ENCODE data around the gene ARHGEF25. TPM values are rescaled to one million over a fixed set of nuclear protein-coding genes. Genes with fewer than 3 reads are reported as not detected.
"Not testable (repeated sequence)": the region's sequence is repeated elsewhere in the genome, so short reads cannot be mapped to it uniquely, and the experiment has no call there.

Gene ARHGEF25
- total RNA-seq, 6 donors from 2014 or later, result 6.6 to 78.6 (median 8.2) TPM

DNA sequence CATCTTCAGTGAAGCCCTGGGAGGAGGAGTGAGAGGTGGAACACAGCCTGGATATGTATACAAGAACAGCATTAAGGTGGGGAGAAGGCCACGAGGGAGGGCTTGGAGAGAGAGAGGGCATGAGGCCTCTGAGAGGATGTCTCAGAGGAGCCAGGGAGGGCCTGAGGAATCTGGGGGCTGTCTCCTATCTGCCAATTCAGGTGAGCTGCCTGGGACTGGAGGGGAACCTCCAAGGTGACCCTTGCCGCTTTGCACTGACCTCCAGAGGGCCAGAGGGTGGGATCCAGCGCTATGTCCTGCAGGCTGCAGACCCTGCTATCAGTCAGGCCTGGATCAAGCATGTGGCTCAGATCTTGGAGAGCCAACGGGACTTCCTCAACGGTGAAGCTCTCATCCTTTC is 4.4 kb downstream of the ARHGEF25 start:
- no peak for TF ChIP-seq EP300 (IDR thresholded peaks at IDR 0.05)
- Histone ChIP-seq H3K4me1 (peaks cover 9 to 29% (median 25%) of the 10 kb centered on the region in 4 donors), H3K4me3 (no peak overlapping the region), H3K9me3 (no peaks in the 10 kb centered on the region), H3K36me3 (no peaks in the 10 kb centered on the region), H3K27ac (no peak overlapping the region), H3K27me3 (peaks cover 0 to 33% (median 7%) of the 10 kb centered on the region in 4 donors)
- 86 to 88% methylated on average over 5 of the region's 5 CpGs for WGBS, 2 donors
- ATAC-seq (ENCODE audit: low FRiP score in 2 of 2) (no peak), DNase-seq (no peak)

DNA sequence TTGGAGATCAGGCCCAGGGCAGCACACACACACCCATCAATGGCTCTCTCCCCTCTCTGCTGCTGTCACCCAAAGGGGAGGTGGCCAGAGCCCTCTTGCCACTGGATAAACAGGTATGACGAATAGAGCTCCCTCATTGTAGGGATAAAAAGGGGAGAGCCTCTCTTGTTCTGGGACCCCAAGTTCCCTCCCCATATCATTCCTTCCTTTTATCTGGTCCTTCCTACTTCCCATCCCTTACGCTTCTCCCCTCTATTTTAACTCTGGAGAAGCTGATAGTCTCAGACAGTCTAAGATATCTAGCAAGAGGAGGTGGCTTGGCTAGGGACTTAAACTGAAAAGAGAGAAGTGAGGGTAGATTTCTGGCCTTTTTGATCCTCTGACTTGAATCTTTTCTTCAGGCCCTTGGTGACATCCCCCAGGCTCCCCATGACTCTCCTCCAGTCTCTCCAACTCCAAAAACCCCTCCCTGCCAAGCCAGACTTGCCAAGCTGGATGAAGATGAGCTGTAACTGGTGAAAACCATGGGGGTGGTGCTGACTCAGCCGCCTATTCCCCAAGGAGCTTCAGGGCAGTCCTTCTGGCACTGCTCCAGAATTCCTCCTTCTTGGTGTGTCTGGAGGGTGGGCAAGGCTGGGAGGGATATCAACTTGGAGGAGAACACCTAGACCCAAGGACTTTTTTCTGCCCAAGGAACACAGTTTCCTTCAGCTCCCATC is 5.3 kb downstream of the ARHGEF25 start:
- DNase-seq (no peak), ATAC-seq (ENCODE audit: low FRiP score in 2 of 2) (no peak)
- Histone ChIP-seq H3K4me1 (peaks cover 9 to 29% (median 25%) of the 10 kb centered on the region in 4 donors), H3K27ac (no peak overlapping the region), H3K27me3 (peaks cover 0 to 38% (median 15%) of the 10 kb centered on the region in 4 donors), H3K36me3 (no peaks in the 10 kb centered on the region), H3K4me3 (no peak overlapping the region), H3K9me3 (no peaks in the 10 kb centered on the region)
- WGBS, 2 donors, result 84 to 87% methylated on average over 3 of the region's 3 CpGs
- TF ChIP-seq EP300 (IDR thresholded peaks at IDR 0.05), result no peak
- no peak for TF ChIP-seq POLR2A (IDR thresholded peaks at IDR 0.05)
- TF ChIP-seq, protein P1, sequence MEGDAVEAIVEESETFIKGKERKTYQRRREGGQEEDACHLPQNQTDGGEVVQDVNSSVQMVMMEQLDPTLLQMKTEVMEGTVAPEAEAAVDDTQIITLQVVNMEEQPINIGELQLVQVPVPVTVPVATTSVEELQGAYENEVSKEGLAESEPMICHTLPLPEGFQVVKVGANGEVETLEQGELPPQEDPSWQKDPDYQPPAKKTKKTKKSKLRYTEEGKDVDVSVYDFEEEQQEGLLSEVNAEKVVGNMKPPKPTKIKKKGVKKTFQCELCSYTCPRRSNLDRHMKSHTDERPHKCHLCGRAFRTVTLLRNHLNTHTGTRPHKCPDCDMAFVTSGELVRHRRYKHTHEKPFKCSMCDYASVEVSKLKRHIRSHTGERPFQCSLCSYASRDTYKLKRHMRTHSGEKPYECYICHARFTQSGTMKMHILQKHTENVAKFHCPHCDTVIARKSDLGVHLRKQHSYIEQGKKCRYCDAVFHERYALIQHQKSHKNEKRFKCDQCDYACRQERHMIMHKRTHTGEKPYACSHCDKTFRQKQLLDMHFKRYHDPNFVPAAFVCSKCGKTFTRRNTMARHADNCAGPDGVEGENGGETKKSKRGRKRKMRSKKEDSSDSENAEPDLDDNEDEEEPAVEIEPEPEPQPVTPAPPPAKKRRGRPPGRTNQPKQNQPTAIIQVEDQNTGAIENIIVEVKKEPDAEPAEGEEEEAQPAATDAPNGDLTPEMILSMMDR (IDR thresholded peaks at IDR 0.05), result no peak
- no peak for TF ChIP-seq POLR2AphosphoS5 (IDR thresholded peaks at IDR 0.05)

DNA sequence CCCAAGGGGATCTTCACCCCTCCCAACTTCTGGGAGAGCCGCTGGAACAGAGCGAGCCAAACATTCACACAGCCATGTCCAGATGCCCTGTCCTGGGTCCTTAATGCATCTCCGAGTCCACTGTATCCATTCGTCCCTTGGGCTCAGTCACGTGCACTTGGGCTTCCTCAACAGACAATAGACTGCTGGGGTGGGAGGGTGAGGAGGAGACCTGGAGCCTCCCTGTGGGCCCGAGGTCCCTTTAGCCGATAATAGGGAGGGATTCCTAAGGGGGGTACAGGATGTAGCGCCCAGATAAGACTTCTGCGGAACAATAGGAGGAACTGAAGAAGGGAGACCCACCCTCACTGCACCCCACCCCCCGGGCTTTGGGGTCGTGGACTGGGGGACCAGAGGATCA is 6.7 kb downstream of the ARHGEF25 start:
- ATAC-seq (ENCODE audit: low FRiP score in 2 of 2) (no peak), DNase-seq (no peak)
- peaks cover 0 to 41% (median 18%) of the 10 kb centered on the region in 4 donors for H3K27me3 ChIP-seq

DNA sequence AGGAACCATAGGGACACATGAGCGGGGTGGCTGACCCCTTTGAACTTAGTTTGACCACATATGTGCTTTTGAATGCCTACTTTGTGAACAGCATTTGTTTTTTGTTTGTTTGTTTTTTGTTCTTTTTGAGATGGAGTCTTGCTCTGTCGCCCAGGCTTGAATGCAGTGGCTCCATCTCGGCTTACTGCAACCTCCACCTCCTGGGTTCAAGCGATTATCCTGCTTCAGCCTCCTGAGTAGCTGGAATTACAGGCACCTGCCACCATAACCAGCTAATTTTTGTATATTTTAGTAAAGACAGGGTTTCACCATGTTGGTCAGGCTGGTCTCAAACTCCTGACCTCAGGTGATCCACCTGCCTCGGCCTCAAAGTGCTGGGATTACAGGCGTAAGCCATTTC is 7.2 kb downstream of the ARHGEF25 start:
- not testable (repeated sequence) for DNase-seq; H3K4me3 ChIP-seq; ATAC-seq (ENCODE audit: low FRiP score in 2 of 2); H3K9me3 ChIP-seq; H3K27ac ChIP-seq; H3K36me3 ChIP-seq
- WGBS, 2 donors, result 88 to 89% methylated on average over 6 of the region's 6 CpGs
- Histone ChIP-seq H3K27me3 (peaks cover 0 to 40% (median 18%) of the 10 kb centered on the region in 4 donors), H3K4me1 (peaks cover 14 to 31% (median 25%) of the 10 kb centered on the region in 4 donors)

More for the DNA sequence above, 6.7 kb downstream of the ARHGEF25 start:
- no peaks in the 10 kb centered on the region for H3K9me3 ChIP-seq
- 57 to 64% methylated on average over 9 to 11 of the region's 11 CpGs for WGBS, 2 donors
- peaks cover 14 to 31% (median 25%) of the 10 kb centered on the region in 4 donors for H3K4me1 ChIP-seq
- no peak overlapping the region for H3K27ac ChIP-seq
- no peaks in the 10 kb centered on the region for H3K36me3 ChIP-seq
- H3K4me3 ChIP-seq, result no peak overlapping the region
- TF ChIP-seq POLR2A (IDR thresholded peaks at IDR 0.05) (no peak), EP300 (IDR thresholded peaks at IDR 0.05) (no peak), POLR2AphosphoS5 (IDR thresholded peaks at IDR 0.05) (no peak)
- TF ChIP-seq, protein P1 (IDR thresholded peaks at IDR 0.05), result no peak

DNA sequence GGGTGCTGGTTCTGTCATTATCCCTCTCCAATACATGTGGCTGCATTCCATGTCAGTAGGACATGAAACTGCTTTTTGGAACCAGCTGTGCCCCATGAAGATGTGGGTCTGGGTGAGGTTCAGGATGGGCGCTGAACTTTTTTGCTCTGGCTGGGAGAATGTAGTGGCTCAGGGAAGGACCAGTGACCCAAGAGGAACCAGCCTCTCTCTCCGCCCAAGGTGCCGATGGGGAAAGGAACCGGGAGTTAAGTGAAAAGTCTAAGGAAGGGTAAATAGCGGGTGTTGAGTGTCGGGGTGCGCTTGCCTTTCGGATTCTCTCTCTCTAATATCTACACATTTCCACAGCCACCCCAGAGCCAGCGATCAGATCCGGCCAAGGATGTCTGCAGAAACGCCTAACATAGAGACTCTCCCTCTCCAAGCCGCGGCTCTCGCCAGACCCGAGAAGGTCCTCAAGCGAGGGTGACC is 7.8 kb downstream of the ARHGEF25 start:
- TF ChIP-seq POLR2AphosphoS5 (IDR thresholded peaks at IDR 0.05), result no peak
- TF ChIP-seq, protein P1 (IDR thresholded peaks at IDR 0.05), result no peak
- TF ChIP-seq EP300 (IDR thresholded peaks at IDR 0.05), result no peak
- TF ChIP-seq POLR2A (IDR thresholded peaks at IDR 0.05), result no peak
- Histone ChIP-seq H3K36me3 (no peaks in the 10 kb centered on the region), H3K27ac (no peak overlapping the region), H3K27me3 (peaks cover 0 to 42% (median 18%) of the 10 kb centered on the region in 4 donors), H3K9me3 (no peaks in the 10 kb centered on the region), H3K4me1 (peaks cover 14 to 31% (median 25%) of the 10 kb centered on the region in 4 donors), H3K4me3 (peak overlapping the region in 1 of 4 donors; percentile 18)
- ATAC-seq (ENCODE audit: low FRiP score in 2 of 2), result no peak
- WGBS, 2 donors, result 46 to 79% methylated on average over 16 of the region's 16 CpGs
- DNase-seq, result no peak

All from upper lobe of left lung (tissue), 6 donors.